GM18907 (cell line): ENCODE results near the gene ZNF22.

Source experiments
- ATAC-seq: cut with Tn5 transposase; IDR thresholded peaks from one replicate; pipeline ENCODE4 v1.9.1; 2021; ENCODE audit warnings: mild to moderate bottlenecking, moderate library complexity; ENCODE audit not compliant: unreplicated experiment

Gene ZNF22

DNA sequence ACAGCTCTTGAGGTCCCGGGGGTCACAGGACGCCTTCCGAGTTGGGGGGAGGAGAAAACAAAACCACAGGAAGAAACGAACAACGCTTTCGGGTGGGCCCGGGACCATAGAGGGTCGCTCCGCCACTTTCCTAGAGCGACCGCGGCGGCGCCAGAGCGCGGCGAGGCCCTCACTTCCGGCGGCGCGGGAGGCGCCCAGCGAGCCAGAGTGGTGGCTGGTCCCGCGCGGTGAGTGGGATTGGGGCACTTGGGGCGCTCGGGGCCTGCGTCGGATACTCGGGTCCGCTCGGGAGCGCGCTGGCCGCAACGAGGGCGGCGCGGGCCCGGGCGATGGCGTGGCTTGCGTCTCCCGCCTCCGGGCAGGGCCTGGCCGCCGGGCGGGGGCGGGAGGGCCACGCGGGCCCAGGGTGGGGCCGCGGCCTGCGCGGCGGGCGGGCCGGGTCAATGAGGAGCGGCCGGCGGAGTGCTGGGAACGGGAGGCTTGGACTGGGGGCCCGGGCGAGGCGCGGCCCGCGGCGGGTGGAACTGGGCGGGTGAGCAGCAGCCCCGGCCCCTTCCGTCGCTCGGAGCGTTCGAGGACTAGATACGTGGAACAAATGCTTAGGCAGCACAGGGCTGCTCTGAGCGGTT is at the start of gene ZNF22:
TSS of gene ZNF22 (plus strand) at position 172 of the 629 bp plus-strand sequence. CDS start 2,446 bp downstream, outside the sequence.
- peak; percentile 87 for ATAC-seq

DNA sequence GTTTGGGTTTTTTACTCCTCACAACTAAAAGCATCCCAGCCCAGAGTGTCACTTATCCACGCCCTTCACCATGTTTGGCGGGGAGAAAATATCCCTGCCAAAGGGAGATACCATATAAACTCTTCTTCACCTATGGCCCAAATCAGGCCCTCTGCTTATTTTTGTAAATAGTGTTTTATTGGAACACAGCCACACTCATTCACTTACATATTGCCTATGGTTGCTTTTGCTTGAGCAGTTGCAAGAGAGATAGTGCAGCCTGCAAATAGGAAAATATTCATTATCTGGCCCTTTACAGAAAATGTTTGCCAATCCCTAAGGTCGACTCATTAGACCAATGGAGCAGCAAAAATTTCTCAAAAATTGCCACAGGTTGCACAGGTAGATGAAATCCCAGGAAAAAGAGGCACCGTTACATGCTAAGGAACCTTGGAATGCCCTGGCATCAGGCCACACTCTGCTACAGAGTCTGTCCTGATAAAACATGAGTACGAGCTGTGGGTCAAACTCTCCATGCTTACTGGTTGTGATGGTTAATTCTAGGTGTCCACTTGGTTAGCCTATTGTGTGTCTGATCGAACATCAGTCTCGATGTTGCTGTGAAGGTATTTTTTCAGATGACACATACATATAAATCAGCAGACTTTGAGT is 49.0 kb upstream of the ZNF22 start:
- ATAC-seq, result no peak

DNA sequence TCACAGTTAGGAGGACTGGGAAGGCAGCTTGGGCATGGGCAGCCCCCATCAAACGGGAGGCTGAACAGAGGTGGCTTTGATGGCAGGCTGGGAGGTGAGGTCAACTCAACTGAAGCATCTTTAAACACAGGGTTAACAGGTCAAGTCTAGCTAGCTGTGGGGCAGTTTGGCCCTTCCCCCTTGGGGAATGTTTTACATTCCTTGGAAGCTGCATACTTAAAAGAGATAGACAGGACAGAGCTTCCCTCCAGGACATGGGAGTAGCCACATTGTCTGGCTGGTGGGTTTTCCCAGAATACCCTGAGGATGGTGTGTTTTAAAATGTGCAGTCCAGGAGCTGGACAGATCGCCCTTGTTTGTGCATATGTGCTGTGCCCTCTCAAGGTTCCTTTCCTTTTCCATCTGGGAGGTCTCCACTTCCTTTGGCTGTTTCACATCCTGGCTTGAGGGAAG is 47.9 kb upstream of the ZNF22 start:
- no peak for ATAC-seq

DNA sequence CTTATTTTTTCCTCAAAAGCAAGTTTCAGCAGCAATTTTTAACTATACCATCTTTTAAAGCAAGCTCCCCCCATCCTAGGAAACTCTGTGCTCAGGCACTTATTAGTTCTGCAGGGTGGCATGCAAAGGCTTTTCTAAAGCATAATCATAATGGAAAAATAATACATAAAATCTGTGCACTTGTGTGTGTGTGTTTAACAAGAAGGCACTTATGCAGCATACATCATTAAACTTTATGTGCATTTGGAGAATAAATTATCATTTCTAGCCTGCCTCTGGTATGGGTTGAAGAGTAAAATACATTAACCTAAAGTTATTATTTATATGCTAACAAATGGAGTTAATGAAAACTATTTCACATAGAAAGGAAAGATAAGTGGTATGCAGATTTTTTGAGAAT is 46.7 kb upstream of the ZNF22 start:
- no peak for ATAC-seq

DNA sequence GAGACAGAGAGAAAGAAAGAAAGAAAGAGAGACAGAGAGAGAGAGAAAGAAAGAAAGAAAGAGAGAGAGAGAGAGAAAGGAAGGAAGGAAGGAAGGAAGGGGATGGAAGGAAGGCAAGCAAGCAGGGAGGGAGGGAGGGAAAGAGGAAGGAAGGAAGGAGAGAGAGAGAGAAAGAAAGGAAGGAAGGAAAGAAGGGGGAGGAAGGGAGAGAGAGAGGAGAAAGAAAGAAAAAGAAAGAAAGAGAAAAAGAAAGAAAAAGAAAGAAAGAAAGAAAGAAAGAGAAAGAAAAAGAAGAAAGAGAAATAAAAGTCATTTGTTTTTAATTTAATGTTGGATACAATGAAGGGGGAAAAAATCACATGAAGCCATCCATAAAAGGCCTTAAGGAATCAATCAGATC is 45.8 kb upstream of the ZNF22 start:
- ATAC-seq, result no peak

DNA sequence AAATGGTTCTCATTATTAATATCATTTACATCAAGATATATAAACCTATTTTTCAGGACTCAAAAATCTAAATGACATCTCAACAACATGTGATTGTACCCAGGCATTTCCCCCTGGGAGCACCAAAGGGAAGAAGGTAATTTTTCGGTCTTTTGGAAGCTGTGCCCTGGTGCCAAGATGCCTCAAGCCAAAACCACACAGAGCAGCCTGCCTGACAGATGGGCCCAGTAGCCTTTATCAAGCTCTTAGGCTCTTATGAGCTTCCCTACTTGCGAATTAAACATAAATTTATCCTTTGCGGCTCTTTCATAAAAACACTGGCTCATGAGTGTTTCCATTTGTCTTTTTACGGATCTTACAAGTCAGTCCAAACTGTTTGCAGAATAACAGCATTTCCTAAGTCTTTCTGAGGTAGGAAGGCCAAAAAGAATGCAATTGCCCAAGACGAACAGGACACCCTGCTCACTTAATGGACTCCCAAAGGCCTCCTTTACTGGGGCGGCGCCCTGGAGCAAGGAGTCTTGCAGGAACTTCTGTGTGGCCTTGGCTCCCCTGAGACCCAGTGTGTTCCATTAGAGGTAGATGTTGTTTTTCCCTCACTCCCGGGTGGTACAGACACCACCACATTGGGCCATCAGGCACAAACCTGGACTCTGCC is 45.2 kb upstream of the ZNF22 start:
- no peak for ATAC-seq

DNA sequence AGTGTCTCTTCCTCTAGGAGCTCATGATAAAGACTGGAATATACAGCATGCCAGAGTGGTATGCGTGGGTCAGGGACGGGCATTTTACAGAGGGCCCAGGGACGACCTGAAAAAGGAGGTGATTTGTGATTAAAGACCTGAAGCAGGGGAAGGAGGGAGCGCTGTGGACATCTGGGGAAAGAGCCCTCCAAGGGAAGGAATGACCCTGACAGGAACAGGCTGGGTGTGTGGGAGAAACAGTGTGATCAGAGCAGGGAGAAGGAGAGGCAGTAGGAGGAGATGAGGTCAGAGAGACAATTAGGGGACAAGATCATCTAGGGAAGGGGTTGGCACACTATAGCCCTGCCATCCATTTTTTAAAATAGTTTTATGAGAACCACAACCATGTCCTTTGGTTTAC is 44.5 kb upstream of the ZNF22 start:
- ATAC-seq, result no peak

DNA sequence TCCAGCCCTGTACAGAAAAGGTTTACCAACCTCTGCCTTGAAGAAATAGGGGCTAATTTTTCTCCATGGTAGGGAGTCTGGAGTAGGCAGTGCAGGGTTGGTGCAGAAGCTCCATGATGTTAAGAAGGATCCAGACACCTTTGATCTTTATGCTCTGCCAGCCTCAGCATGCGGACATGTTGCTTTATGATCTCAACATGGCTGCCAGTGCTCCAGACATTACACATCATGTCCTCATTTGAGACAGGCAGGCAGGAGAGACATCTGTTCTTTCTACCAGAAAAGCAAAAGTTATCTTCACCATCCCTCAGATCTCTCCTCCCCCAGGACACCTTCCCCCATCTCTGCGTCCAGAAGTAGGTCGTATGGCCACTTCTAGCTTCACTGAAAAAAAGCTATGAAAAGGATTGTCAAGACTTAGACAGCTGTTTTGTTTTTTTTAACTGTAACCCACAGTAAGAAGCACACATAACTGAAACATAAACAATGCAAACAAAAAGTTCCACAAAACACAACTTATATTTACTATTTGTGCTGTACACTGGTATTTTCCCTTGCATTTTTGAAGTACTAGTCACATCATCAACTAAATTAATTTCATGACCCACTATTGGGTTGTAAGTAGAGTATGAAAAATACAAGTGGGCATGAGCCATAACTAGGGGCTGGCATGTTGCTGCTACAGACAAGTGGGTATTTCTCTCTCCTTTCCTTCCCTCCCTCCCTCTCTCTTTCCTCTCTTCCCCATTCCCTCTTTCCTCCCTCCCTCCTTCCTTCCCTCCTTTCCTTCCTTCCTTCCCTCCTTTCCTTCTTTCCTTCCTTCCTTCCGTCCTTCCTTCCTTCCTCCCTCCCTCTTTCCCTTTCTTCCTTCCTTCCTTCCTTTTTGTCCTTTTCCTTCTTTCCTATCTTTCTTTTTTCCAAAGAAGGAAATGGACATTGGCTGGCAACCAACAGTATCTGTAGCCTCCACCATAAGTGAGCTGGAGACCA is 43.7 kb upstream of the ZNF22 start:
- ATAC-seq, result no peak

DNA sequence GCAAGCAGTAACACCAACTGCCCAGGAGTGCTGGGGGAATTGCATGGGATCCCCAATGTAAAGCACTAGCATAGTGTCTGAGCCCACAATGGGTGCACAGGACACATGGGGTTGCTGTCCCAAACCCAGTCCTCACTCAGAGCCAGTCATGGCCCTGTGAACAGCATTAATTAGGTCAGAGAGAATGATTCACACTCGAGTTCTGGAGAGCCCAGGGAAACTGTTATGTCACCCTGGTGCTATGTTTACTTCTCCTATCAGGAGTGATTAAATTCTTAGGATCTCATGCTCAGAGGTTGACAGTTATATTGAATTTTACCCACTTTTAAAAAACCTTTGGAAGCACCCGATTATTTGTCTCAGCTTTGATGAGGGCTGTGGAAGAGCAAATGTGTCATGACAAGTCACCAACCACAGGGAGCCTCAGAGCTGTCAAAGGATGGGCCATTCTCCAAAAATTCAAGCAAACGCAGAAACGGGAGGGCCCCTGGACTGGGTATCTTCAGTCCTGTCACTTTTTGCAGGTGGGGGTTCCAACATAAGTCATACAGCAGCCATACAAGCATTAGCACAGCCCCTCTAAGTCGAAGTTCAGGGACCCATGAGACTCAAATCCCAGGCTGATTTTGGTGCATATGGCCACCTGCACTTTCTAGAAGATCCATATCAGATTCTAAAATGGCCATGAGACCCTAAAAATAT is 42.4 kb upstream of the ZNF22 start:
- no peak for ATAC-seq

DNA sequence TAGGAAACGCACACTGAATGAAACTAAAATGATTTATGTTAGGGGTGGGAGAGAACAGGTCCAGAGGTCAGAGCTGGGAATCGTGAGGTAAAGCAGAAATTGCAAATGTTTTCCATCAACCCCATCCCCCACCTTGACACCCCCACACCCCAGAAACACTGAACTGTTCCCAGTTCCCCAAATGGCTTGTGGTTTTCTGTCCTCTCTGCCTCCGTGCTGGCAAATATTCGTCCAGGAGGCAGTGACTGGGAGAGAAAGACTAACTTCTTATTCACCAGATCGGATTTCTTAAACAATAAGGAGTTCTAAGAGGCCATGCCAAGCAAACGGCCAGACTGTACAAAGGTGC is 41.9 kb upstream of the ZNF22 start:
- no peak for ATAC-seq

DNA sequence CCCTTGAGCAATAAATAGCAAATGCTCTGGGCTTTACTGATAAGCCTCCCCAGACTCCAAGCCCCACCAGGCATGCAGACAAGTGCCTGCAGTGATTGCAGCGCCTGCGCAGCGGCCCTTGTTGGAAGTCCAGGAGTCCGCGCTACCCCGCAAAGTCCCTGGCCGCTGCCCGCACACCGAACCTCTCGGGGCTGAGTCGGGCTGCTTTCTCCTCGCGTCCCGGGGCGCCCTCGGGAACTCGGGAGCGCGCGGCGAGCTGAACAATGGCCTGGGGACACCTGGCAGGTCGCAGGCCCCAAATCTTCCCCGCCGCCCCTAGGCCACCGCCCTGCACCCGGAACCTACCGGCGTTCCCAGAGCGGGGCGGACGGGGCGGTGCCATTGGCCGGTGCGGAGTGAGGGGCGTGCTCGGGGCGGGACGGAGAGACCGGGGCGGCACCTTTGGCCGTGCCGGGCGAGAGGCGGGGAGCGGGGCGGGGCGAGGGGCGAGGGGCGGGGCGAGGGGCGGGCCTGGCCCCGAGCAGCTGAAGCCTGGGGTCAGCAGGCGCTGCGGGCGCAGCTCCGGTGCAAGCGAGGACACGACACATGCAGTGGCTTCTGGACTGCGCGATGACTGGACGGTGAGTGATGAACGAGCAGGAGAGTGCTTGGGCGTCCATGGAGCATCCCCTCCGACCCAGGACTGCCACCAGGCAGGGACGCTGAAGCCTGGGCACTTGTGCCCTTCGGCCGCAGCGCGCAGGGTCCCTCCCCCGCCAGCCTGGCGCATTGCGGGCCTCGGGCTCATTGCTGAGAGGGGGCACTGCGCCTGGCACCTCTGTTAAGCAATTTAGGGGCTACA is 41.3 kb upstream of the ZNF22 start, which contains the start of gene RASSF4:
TSS of gene RASSF4 (plus strand) at position 556 of the 841 bp plus-strand sequence. CDS start 10,401 bp downstream, outside the sequence.
- peak; percentile 97 for ATAC-seq

DNA sequence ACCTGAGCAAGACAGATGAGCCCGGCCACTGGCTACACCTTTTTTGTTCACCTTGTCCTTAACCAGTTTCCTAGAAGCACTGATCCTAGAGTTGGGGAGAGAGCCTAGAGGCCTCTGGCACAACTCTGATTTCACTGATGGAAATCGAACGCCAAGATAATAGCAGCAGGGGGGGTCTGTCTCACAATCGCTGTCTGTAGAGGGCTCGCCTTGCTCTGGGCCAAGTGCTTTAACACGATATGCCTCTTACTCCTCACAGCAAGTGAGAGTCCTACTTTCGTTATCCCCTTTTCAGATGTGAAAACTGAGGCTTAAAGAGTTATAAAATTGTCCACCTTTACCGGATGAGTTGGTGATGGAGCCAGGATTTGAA is 40.6 kb upstream of the ZNF22 start:
- ATAC-seq, result no peak

DNA sequence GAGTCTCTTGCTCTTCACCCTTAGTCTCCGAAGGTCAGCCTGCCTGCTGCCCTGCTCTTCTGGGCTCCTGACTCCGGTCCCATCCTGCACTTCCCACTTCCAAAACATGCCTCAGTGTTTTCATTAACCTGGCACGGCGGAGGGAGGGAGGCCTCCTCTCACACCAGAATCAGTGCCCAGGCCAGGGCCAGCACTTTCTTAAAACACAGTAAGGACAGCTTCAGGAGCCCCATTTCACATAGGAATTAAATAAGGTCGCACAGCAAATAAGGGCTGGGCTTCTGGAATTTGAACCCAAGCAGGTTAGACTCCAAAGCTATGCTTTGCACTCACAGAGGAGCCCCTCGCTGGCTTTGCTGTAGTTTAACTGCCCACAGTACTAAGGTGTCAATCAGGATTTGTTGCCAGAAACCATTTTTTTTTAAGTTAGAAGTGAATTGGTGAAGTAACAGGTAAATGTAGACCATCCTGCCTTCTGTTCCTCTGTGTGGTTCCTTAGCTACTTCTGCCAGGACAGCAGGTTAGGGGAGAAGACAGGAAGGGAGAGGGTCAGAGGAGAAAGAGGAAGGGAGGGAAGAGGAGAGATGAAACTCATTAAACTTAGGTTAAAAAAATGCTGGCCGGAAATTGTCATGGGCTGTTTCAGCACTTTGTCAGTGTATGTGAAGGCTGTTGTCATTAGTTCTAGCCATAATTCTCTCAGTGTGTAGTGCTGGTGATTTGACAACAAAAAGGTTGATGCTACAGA is 40.1 kb upstream of the ZNF22 start:
- ATAC-seq, result no peak

DNA sequence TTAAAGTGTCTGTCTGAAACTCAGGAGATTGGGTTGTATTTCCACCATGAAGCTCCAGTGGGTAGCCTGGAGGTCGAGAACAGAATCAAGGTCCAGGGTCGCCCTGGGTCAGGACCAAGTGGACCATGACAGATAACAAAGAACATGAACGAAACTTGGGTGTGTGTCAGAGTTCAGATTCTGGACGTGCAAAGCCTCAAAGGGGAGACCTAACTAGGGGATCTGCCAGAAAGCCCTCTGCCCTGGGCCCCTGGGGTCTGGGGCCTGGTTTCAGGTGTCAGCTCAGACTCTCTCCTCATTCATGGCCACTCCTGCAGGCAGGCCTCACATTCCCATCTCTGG is 39.5 kb upstream of the ZNF22 start:
- ATAC-seq, result no peak

DNA sequence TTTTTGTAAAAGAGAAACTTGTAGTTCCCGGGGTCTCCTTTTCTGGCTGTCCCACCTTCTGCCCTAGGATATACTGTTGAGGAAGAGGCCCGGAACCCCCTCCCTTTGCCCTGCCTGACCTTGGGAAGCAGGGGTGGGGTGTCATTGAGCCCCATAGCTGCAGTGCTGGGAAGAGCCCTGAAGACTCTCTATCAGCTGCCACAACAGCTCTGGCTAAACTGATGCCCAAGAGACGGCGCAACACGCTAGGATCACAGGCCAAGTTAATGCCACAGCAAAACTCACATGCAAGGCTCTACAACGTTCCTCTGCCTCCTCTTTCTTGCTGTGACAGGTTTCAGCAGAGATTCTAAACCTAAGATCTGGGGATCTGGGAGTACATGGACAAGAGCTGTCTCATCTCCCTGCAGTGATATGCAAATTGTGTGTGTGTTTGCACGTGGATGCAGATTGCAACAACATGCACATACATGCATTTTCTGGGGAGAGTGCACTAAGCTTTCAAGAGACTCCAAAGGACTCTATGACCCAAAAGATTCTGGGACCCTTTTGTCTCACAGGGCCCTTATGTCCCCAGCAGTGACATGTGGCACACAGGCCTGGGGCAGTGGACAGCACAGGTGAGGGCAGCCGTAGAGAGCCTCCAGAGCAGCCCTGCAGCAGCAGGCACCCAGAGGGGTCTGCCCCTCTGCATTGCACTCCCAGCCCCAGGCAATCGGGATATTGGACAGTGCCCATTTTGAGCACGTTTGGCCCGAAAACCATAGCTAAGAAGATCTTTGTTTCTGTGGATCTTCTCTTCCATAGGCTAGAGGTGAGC is 38.6 kb upstream of the ZNF22 start:
- ATAC-seq, result no peak

DNA sequence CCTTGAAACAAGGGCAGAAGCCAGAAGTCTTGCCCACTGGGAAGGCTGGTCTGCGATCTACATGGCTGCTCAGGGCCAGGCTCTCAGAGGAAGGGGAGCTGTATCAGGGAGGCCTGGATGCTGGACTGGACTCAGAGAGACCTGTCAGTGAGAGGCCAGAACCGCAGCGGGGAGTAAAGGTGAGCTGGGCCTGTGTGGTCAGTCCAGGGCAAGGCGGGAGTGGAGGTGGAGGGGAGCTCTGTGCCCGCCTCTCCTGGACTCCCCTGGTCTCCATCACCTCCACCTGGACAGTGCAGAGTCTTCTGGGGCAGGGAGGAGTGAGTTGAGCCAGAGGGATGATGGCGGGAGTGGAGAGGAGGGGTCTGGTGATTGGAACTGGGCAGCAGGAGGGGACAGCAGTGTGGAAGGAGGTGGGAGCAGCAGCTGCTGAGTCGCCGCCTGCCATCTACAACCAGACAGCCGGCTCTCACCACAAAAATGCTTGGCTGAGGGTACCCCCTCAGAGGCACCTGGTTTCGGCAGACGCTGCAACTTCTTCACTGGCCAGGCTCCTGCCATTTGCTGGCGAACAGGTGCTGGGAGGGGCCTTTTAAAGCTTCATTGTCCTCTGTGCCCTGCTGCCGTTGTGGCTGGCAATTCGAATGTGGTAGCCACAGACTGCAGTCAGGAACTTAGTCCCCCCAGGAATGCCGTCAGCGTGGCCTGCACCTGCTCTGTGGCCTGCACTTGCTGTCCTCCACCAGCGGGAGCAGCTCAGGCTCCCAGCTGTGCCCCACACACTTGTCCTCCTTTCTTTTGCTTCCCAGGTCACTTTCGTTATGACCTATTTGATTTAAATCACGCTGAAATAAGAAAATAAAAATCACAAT is 37.6 kb upstream of the ZNF22 start:
- ATAC-seq, result no peak
